BE2C (cell line): Measurements from ENCODE around the gene ANKRD18B.

ENCODE experiments used
- DNase-seq: peaks from one replicate; pipeline ENCODE4 v3.0.0-alpha.2; 2020
- H3K27me3 ChIP-seq: fragments of 250-450 bp; sonication (Bioruptor Pico); 2 replicates; pipeline ENCODE4 v1.5.1; 2020; ENCODE audit warnings: mild to moderate bottlenecking
- H3K36me3 ChIP-seq: fragments of 250-450 bp; sonication (Bioruptor Pico); 2 replicates; pipeline ENCODE4 v1.5.1; 2020; ENCODE audit warnings: mild to moderate bottlenecking
- H3K4me1 ChIP-seq: fragments of 250-450 bp; sonication (Bioruptor Pico); 2 replicates; pipeline ENCODE4 v1.5.1; 2020
- H3K4me3 ChIP-seq: 2 replicates; pipeline ENCODE4 v1.5.1; 2011; ENCODE audit warnings: low read depth, low read length
- H3K9me3 ChIP-seq: fragments of 250-450 bp; sonication (Bioruptor Pico); 2 replicates; pipeline ENCODE4 v1.5.1; 2020
- CTCF ChIP-seq: IDR thresholded peaks from 2 replicates; pipeline ENCODE4 v1.5.1; 2012; ENCODE audit warnings: mild to moderate bottlenecking, low read depth, low read length

Gene ANKRD18B

GRCh38 chr9:33620738-33621439, 96.8 kb downstream of the ANKRD18B start:
- no peaks in the 10 kb centered on the region for H3K9me3 ChIP-seq
- TF ChIP-seq CTCF, result no peak
- no peak overlapping the region for H3K4me3 ChIP-seq
- H3K27me3 ChIP-seq, result no peaks in the 10 kb centered on the region
- no peaks in the 10 kb centered on the region for H3K4me1 ChIP-seq
- DNase-seq, result no peak
- H3K36me3 ChIP-seq, result no peaks in the 10 kb centered on the region
